Glutamatergic neuron (in vitro differentiated cells): Measurements from ENCODE around the gene ECE1. TPM values are rescaled to one million over a fixed set of nuclear protein-coding genes. Genes with fewer than 3 reads are reported as not detected.

ENCODE experiments used
- DNase-seq: peaks from one replicate; pipeline ENCODE4 v3.0.0; 2022
- H3K27ac Mint-ChIP-seq: one replicate; pipeline ENCODE4 v1.8.0; 2020; ENCODE audit warnings: mild to moderate bottlenecking, mixed read lengths, inconsistent platforms; ENCODE audit not compliant: unreplicated experiment
- H3K27me3 Mint-ChIP-seq: one replicate; pipeline ENCODE4 v1.8.0; 2020; ENCODE audit warnings: mild to moderate bottlenecking, moderate library complexity, mixed read lengths, inconsistent platforms; ENCODE audit not compliant: unreplicated experiment
- H3K36me3 Mint-ChIP-seq: one replicate; pipeline ENCODE4 v1.8.0; 2020; ENCODE audit warnings: mild to moderate bottlenecking, mixed read lengths, inconsistent platforms; ENCODE audit not compliant: unreplicated experiment
- H3K4me1 Mint-ChIP-seq: one replicate; pipeline ENCODE4 v1.8.0; 2020; ENCODE audit warnings: mild to moderate bottlenecking, low read depth, mixed read lengths, inconsistent platforms; ENCODE audit not compliant: unreplicated experiment
- H3K4me3 Mint-ChIP-seq: one replicate; pipeline ENCODE4 v1.8.0; 2020; ENCODE audit warnings: mild to moderate bottlenecking, mixed read lengths, inconsistent platforms; ENCODE audit not compliant: unreplicated experiment
- H3K9me3 Mint-ChIP-seq: one replicate; pipeline ENCODE4 v1.8.0; 2020; ENCODE audit warnings: mild to moderate bottlenecking, moderate library complexity, mixed read lengths, inconsistent platforms; ENCODE audit not compliant: unreplicated experiment
- total RNA-seq: library from RNA; stranded (reverse); fragmentation: NEBNext Ultra II Directional; extraction: Animal tissue kit (Norgen Biotek cat#: 25700); gene quantifications from one replicate; pipeline ENCODE4 v1.2.1, GENCODE V29; 2021; ENCODE audit not compliant: unreplicated experiment
- TF ChIP-seq, protein P1 (sequence below): fragments of 200-600 bp; sonication (generic); IDR thresholded peaks from one replicate; pipeline ENCODE4 v1.5.0; 2021; ENCODE audit not compliant: partially characterized antibody, unreplicated experiment

The ECE1 gene
- total RNA-seq, 1 donor from 2014 or later = 36.1 TPM

GRCh38 chr1:21277180-21277579 is 13.1 kb downstream of the ECE1 start:
- Mint-ChIP-seq H3K4me3 (no peak overlapping the region), H3K36me3 (no peaks in the 10 kb centered on the region), H3K27me3 (peaks cover 1% of the 10 kb centered on the region), H3K27ac (peak overlapping the region; percentile 35), H3K4me1 (peaks cover 26% of the 10 kb centered on the region), H3K9me3 (no peaks in the 10 kb centered on the region)
- no peak for DNase-seq
- TF ChIP-seq, protein P1, sequence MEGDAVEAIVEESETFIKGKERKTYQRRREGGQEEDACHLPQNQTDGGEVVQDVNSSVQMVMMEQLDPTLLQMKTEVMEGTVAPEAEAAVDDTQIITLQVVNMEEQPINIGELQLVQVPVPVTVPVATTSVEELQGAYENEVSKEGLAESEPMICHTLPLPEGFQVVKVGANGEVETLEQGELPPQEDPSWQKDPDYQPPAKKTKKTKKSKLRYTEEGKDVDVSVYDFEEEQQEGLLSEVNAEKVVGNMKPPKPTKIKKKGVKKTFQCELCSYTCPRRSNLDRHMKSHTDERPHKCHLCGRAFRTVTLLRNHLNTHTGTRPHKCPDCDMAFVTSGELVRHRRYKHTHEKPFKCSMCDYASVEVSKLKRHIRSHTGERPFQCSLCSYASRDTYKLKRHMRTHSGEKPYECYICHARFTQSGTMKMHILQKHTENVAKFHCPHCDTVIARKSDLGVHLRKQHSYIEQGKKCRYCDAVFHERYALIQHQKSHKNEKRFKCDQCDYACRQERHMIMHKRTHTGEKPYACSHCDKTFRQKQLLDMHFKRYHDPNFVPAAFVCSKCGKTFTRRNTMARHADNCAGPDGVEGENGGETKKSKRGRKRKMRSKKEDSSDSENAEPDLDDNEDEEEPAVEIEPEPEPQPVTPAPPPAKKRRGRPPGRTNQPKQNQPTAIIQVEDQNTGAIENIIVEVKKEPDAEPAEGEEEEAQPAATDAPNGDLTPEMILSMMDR = no peak

GRCh38 chr1:21272540-21272939 is 17.7 kb downstream of the ECE1 start:
- Mint-ChIP-seq H3K27me3 (peaks cover 1% of the 10 kb centered on the region), H3K4me3 (no peak overlapping the region), H3K36me3 (no peaks in the 10 kb centered on the region), H3K9me3 (no peaks in the 10 kb centered on the region), H3K4me1 (peaks cover 13% of the 10 kb centered on the region), H3K27ac (no peak overlapping the region)
- no peak for DNase-seq
- TF ChIP-seq, protein P1 = no peak

DNA sequence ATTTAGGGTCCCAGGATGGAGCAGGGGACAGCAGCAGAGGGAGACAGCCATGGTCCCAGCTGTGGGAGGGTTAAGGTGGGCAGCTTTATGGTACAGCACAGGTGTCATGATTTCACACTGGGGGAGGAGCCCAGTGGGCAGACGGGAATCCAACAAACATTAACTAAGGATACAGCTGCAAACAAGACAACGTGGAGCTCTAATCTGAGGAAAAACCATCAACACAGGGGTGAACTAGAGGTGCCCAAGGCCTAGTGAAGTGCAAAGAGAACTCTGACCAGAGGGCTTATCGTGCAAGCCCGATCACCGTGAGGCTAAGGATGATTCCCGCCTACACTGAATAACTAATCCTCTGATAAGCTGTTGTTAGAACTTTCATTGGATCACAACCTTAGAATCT is 18.7 kb downstream of the ECE1 start:
- peaks cover 7% of the 10 kb centered on the region for H3K4me1 Mint-ChIP-seq
- no peak overlapping the region for H3K4me3 Mint-ChIP-seq
- H3K27ac Mint-ChIP-seq = no peak overlapping the region
- TF ChIP-seq, protein P1 = no peak
- H3K36me3 Mint-ChIP-seq = no peaks in the 10 kb centered on the region
- DNase-seq = no peak
- no peaks in the 10 kb centered on the region for H3K9me3 Mint-ChIP-seq
- peaks cover 1% of the 10 kb centered on the region for H3K27me3 Mint-ChIP-seq

GRCh38 chr1:21270086-21270689 is 20.1 kb downstream of the ECE1 start:
- Mint-ChIP-seq H3K9me3 (no peaks in the 10 kb centered on the region), H3K27me3 (peaks cover 1% of the 10 kb centered on the region), H3K4me3 (no peak overlapping the region), H3K36me3 (no peaks in the 10 kb centered on the region), H3K27ac (no peak overlapping the region), H3K4me1 (peaks cover 7% of the 10 kb centered on the region)
- peak; percentile 89 for DNase-seq
- TF ChIP-seq, protein P1 = peak; percentile 83

- Mint-ChIP-seq H3K27me3 (peaks cover 1% of the 10 kb centered on the region), H3K4me3 (no peak overlapping the region)
- no peak for DNase-seq
Observed at GRCh38 chr1:21269461-21270085, 20.7 kb downstream of the ECE1 start.

More at GRCh38 chr1:21269461-21270085, 20.7 kb downstream of the ECE1 start:
- TF ChIP-seq, protein P1 = no peak
- no peaks in the 10 kb centered on the region for H3K36me3 Mint-ChIP-seq
- H3K27ac Mint-ChIP-seq = no peak overlapping the region
- no peaks in the 10 kb centered on the region for H3K9me3 Mint-ChIP-seq
- peaks cover 7% of the 10 kb centered on the region for H3K4me1 Mint-ChIP-seq
